Hepatocyte (in vitro differentiated cells): Measurements from ENCODE around the gene RSKR. TPM values are rescaled to one million over a fixed set of nuclear protein-coding genes. Genes with fewer than 3 reads are reported as not detected.
"Not testable (repeated sequence)": the region's sequence is repeated elsewhere in the genome, so short reads cannot be mapped to it uniquely, and the experiment has no call there.

Source experiments
- DNase-seq: peaks from one replicate; pipeline ENCODE4 v3.0.0-alpha.2; 2016; ENCODE audit warnings: low spot score
- H2AFZ ChIP-seq: fragments of 200-600 bp; sonication (generic); 2 replicates; pipeline ENCODE4 v1.6.0; 2016; ENCODE audit warnings: antibody characterized with exemption, mild to moderate bottlenecking
- H3K27ac ChIP-seq: fragments of 200-600 bp; sonication (generic); 2 replicates; pipeline ENCODE4 v1.5.1; 2016; ENCODE audit warnings: mild to moderate bottlenecking
- H3K27me3 ChIP-seq: fragments of 200-600 bp; sonication (generic); 2 replicates; pipeline ENCODE4 v1.6.1; 2016
- H3K36me3 ChIP-seq: fragments of 200-600 bp; sonication (generic); replicated peaks from 2 replicates; pipeline ENCODE4 v1.5.1; 2016; ENCODE audit warnings: low read depth; ENCODE audit not compliant: insufficient read depth
- H3K4me1 ChIP-seq: fragments of 200-600 bp; sonication (generic); 2 replicates; pipeline ENCODE4 v1.5.1; 2016; ENCODE audit warnings: mild to moderate bottlenecking, moderate library complexity; ENCODE audit not compliant: insufficient read depth
- H3K4me2 ChIP-seq: fragments of 200-600 bp; sonication (generic); 2 replicates; pipeline ENCODE4 v1.6.0; 2016
- H3K4me3 ChIP-seq: fragments of 200-600 bp; sonication (generic); 2 replicates; pipeline ENCODE4 v1.5.1; 2016; ENCODE audit warnings: mild to moderate bottlenecking
- H3K79me2 ChIP-seq: fragments of 200-600 bp; sonication (generic); 2 replicates; pipeline ENCODE4 v1.6.0; 2017; ENCODE audit warnings: mild to moderate bottlenecking
- H3K9me2 ChIP-seq: fragments of 200-600 bp; sonication (generic); replicated peaks from 2 replicates; pipeline ENCODE4 v1.6.0; 2017; ENCODE audit warnings: mild to moderate bottlenecking; ENCODE audit not compliant: insufficient read depth
- H3K9me3 ChIP-seq: fragments of 200-600 bp; sonication (generic); 2 replicates; pipeline ENCODE4 v1.5.1; 2016; ENCODE audit warnings: low read depth, mild to moderate bottlenecking
- H4K20me1 ChIP-seq: fragments of 200-600 bp; sonication (generic); 2 replicates; pipeline ENCODE4 v1.6.0; 2016; ENCODE audit warnings: mild to moderate bottlenecking; ENCODE audit not compliant: insufficient read depth, poor library complexity, severe bottlenecking
- CTCF ChIP-seq: fragments of 200-600 bp; sonication (generic); IDR thresholded peaks from 2 replicates; pipeline ENCODE4 v1.5.1; 2016; ENCODE audit warnings: antibody characterized with exemption, mild to moderate bottlenecking; ENCODE audit not compliant: poor library complexity
- EZH2 ChIP-seq: fragments of 200-600 bp; sonication (generic); IDR thresholded peaks from 2 replicates; pipeline ENCODE4 v1.6.1; 2016; ENCODE audit warnings: antibody characterized with exemption, mild to moderate bottlenecking, borderline replicate concordance
- EZH2phosphoT487 ChIP-seq: fragments of 200-600 bp; sonication (generic); IDR thresholded peaks from one replicate; pipeline ENCODE4 v1.6.1; 2018; ENCODE audit warnings: antibody characterized with exemption, mild to moderate bottlenecking, low read depth, moderate library complexity; ENCODE audit not compliant: unreplicated experiment, severe bottlenecking
- WGBS: methylation state at CpG from one replicate; pipeline ENCODE4 v1.1.6; 2016; ENCODE audit warnings: low lambda C conversion rate; ENCODE audit errors: missing lambda C conversion rate; 5-methylcytosine and 5-hydroxymethylcytosine counted together
- polyA plus RNA-seq: library from polyadenylated mRNA; unstranded; fragments of >200 nt; fragmentation: Nextera tagmentation; extraction: Ambion mirVana; gene quantifications from 2 replicates; pipeline ENCODE4 v1.2.1, GENCODE V29; 2016
- total RNA-seq: library from RNA; depleted of rRNA; stranded (reverse); fragments of >200 nt; gene quantifications from 2 replicates; pipeline ENCODE4 v1.2.3, GENCODE V29; 2014

Gene RSKR
- total and polyA plus RNA-seq, 2 experiments from 2014 or later: 2.2 to 5.3 TPM

DNA sequence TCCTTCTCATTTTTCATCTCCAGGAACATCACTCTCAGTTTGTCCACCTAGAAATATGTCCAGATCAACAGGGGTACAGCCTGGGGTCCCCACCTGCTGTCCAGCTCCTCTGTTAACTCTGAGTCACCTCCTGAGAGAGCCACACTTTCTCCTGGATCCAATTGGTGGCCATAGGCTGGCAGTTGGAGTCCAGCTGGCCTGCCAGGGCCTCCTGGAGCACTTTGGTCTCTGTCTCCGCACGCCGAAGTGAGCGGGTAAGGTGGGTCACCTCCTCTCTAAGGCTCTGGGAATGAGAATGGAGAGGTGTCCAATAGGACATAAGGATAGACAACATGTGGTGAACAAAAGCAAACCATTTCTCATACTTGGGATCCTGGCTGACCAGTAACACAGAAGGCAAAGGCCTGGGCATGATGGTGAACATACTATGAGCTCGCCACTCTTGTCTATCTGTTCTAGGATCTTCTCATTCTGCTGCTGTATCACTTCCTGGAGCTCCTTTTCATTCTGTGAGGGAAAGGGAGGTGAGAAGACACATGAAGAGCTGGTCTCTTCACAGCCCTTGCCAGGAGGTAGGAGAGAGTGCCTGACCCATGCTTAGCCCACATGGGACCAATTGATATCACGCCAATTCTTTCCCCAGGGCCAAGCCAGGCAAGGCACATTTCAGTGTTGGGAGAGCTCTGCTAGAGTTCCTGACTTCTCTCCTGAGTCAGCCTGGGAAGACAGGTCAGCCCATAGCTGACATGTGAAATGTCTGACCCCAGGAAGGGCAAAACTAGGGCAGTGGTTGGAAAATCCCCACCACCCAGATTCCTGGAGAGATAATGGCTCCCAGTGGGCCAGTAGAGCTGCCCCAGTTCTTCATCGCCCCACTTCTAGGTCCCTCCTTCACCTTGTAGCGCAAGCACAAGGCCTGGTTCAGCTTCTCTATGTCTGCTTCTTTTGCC lies 35.5 kb downstream of the RSKR start:
- TF ChIP-seq CTCF (no peak), EZH2phosphoT487 (no peak), EZH2 (no peak)
- H3K4me3 ChIP-seq: no peak overlapping the region
- no peaks in the 10 kb centered on the region for H3K4me1 ChIP-seq
- no peak overlapping the region for H3K27ac ChIP-seq
- H3K9me3 ChIP-seq: no peaks in the 10 kb centered on the region
- 100% methylated on average over 8 of the region's 8 CpGs for WGBS
- no peaks in the 10 kb centered on the region for H3K27me3 ChIP-seq
- H4K20me1 ChIP-seq: no peaks in the 10 kb centered on the region
- no peak overlapping the region for H3K4me2 ChIP-seq
- H3K9me2 ChIP-seq: no peaks in the 10 kb centered on the region
- no peaks in the 10 kb centered on the region for H3K79me2 ChIP-seq
- no peaks in the 10 kb centered on the region for H3K36me3 ChIP-seq
- DNase-seq: no peak
- no peak overlapping the region for H2AFZ ChIP-seq

DNA sequence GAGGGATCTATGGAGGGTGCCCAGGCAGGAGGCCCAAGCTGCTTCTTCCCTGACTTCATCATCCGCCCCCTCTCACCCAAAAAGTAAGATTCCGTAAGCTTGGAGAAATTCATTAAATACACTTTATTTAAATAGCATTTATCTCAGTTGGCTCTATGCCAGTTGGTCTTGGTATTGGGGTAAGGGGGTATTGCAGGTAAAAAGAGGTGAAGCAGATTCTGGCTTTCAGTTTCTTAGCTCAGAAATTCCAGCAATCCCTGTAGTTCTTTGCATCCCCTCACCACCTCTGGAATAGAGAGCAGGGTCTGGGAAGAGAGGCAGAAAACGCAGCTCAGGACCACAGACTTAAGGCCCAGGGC lies 36.5 kb downstream of the RSKR start:
- WGBS: 96% methylated on average over 3 of the region's 3 CpGs
- Histone ChIP-seq H2AFZ (no peak overlapping the region), H3K27ac (no peak overlapping the region), H3K4me1 (peaks cover 5% of the 10 kb centered on the region), H4K20me1 (no peaks in the 10 kb centered on the region), H3K79me2 (no peaks in the 10 kb centered on the region), H3K4me3 (no peak overlapping the region), H3K9me3 (no peaks in the 10 kb centered on the region), H3K36me3 (no peaks in the 10 kb centered on the region), H3K9me2 (no peaks in the 10 kb centered on the region), H3K4me2 (no peak overlapping the region), H3K27me3 (no peaks in the 10 kb centered on the region)
- TF ChIP-seq EZH2 (no peak), EZH2phosphoT487 (no peak), CTCF (no peak)
- DNase-seq: no peak

- Histone ChIP-seq H3K27ac (no peak within 1 kb of the TSS), H2AFZ (no peak within 1 kb of the TSS), H3K4me3 (no peak within 1 kb of the TSS)
Measured at GRCh38 chr17:28576758-28577465, 37.1 kb downstream of the RSKR start, which contains the start of gene ALDOC. Gene ALDOC (minus strand): TSS chr17:28576895. CDS start chr17:28575532, 1,363 bp downstream.

GRCh38 chr17:28576016-28576415 lies 38.0 kb downstream of the RSKR start:
- H4K20me1 ChIP-seq, H3K36me3 ChIP-seq, H3K4me2 ChIP-seq, H3K79me2 ChIP-seq, H3K9me2 ChIP-seq, DNase-seq, H3K27ac ChIP-seq, H3K4me3 ChIP-seq, H3K27me3 ChIP-seq, H3K9me3 ChIP-seq, H2AFZ ChIP-seq: not testable (repeated sequence)
- 87% methylated on average over 3 of the region's 3 CpGs for WGBS
- peaks cover 12% of the 10 kb centered on the region for H3K4me1 ChIP-seq

More at GRCh38 chr17:28576758-28577465, 37.1 kb downstream of the RSKR start, which contains the start of gene ALDOC:
- H3K9me2 ChIP-seq: no peaks in the 10 kb centered on the region
- no peaks in the 10 kb centered on the region for H3K27me3 ChIP-seq
- peak within 1 kb of the TSS; percentile 63 for H3K4me2 ChIP-seq
- WGBS: 13% methylated on average over 26 of the region's 26 CpGs
- no peaks in the 10 kb centered on the region for H3K79me2 ChIP-seq
- DNase-seq: peak; percentile 97
- no peaks in the 10 kb centered on the region for H3K36me3 ChIP-seq
- TF ChIP-seq EZH2 (no peak), CTCF (no peak), EZH2phosphoT487 (no peak)
- no peaks in the 10 kb centered on the region for H3K9me3 ChIP-seq
- H4K20me1 ChIP-seq: no peaks in the 10 kb centered on the region
- peaks cover 10% of the 10 kb centered on the region for H3K4me1 ChIP-seq
